ENCODE measurements around the gene GRIK5.
A peak's percentile ranks its signal among the peaks of the same experiment; 100 is the strongest.

GRIK5 gene

DNA sequence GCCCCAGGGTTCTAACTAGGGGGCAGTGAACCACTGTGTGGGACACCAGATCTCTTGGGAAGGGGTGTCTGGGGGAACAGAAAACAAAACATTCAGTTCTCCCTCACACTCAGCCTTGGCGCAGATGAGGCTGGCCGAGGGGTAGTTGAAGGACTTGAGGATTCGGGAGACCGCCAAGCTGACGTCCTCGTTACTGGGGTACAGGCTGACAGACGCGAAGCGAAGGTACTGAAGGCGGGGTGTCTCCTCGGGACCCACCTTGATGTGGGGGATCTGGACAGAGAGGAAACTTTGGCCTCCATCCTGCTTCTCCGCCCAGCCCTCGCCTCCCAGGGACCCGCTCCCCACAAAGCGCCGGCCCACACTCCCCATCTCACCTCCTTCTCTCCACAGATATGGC lies 7.6 kb downstream of the GRIK5 start:
- TF ChIP-seq SP7 (tag by site-specific recombination; IDR thresholded peaks at IDR 0.05) = no peak
- TF ChIP-seq ZIC2 (tag by site-specific recombination; IDR thresholded peaks at IDR 0.05) = no peak
- TF ChIP-seq ZNF514 (tag by site-specific recombination; IDR thresholded peaks at IDR 0.05) = no peak
- TF ChIP-seq ZNF148 (tag by site-specific recombination; IDR thresholded peaks at IDR 0.05; ENCODE audit: borderline replicate concordance) = no peak
- TF ChIP-seq ZNF670 (tag by site-specific recombination; IDR thresholded peaks at IDR 0.05; ENCODE audit: low read depth) = no peak
- no peak overlapping the region for H3K27ac ChIP-seq (ENCODE audit: extremely low read depth, low read depth, low read length)
- H3K4me3 ChIP-seq (ENCODE audit: low read depth, low read length) = no peak overlapping the region
- ChIA-PET CTCF (interaction anchor here (0.9 kb wide), 1 partner anchor 34 kb away, joined by 3 read pairs; no protein-coding TSS in a partner anchor), POLR2A (no interaction called here)
- no peaks in the 10 kb centered on the region for H3K36me3 ChIP-seq (ENCODE audit: control insufficient read depth in 2 of 2, insufficient read depth in 1 of 2, low read length in 2 of 2)
- no peaks in the 10 kb centered on the region for H3K4me1 ChIP-seq (ENCODE audit: control insufficient read depth, insufficient read depth, low read length)
- no peaks in the 10 kb centered on the region for H3K9me3 ChIP-seq (ENCODE audit: control insufficient read depth, insufficient read depth, low read depth, low read length)

- Histone ChIP-seq H3K27ac (ENCODE audit: extremely low read depth, low read depth, low read length) (no peak overlapping the region), H3K4me1 (ENCODE audit: control insufficient read depth, insufficient read depth, low read length) (no peaks in the 10 kb centered on the region), H3K9me3 (ENCODE audit: control insufficient read depth, insufficient read depth, low read depth, low read length) (no peaks in the 10 kb centered on the region), H3K36me3 (ENCODE audit: control insufficient read depth in 2 of 2, insufficient read depth in 1 of 2, low read length in 2 of 2) (no peaks in the 10 kb centered on the region), H3K4me3 (ENCODE audit: low read depth, low read length) (no peak overlapping the region)
- TF ChIP-seq SCRT2 (tag by site-specific recombination; IDR thresholded peaks at IDR 0.05) (peak; percentile 66), PRDM1 (tag by site-specific recombination; IDR thresholded peaks at IDR 0.05) (no peak)
- ChIA-PET CTCF (interaction anchor here (1.0 to 3.2 kb wide), 2 partner anchors 31 to 37 kb away, joined by 3 to 15 read pairs; no protein-coding TSS in a partner anchor), POLR2A (interaction anchor here (1.1 kb wide), 1 partner anchor 16 kb away, joined by 3 read pairs; the partner anchor contains the start of gene ZNF574)
These were observed 9.9 kb downstream of the GRIK5 start for GRCh38 chr19:42060117-42060516.

DNA sequence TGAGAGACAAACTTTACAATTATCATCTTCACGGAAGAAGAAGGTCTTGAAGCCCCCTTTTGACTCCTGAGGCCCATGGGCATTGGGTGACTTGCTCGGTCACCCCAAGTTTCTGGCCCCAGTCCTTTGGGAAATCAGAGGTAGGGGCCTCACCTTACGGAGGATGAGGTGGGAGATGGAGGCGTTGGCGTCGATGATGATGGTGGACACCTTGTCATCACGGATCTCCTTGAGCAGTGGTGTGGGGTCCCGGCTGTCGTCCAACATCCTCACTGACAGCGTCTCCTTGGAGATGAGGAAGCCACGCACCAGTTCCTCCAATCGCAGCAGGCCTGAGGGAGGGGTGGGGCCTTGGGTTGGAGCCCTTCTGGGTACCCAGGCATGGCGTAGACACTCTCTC lies 10.8 kb downstream of the GRIK5 start:
- TF ChIP-seq ZNF707 (tag by site-specific recombination; IDR thresholded peaks at IDR 0.05) (no peak), ZNF221 (tag by site-specific recombination; IDR thresholded peaks at IDR 0.05; ENCODE audit: borderline replicate concordance) (no peak), AEBP2 (tag by site-specific recombination; IDR thresholded peaks at IDR 0.05; ENCODE audit: borderline replicate concordance) (no peak), ZNF214 (tag by site-specific recombination; IDR thresholded peaks at IDR 0.05; ENCODE audit: borderline replicate concordance) (no peak), KLF1 (tag by site-specific recombination; IDR thresholded peaks at IDR 0.05) (no peak), ZNF132 (tag by site-specific recombination; IDR thresholded peaks at IDR 0.05; ENCODE audit: borderline replicate concordance) (no peak), ZNF626 (tag by site-specific recombination; IDR thresholded peaks at IDR 0.05) (no peak), ZFP41 (tag by site-specific recombination; IDR thresholded peaks at IDR 0.05; ENCODE audit: borderline replicate concordance) (no peak), FEZF1 (tag by site-specific recombination; IDR thresholded peaks at IDR 0.05) (no peak), ZNF747 (tag by site-specific recombination; IDR thresholded peaks at IDR 0.05) (no peak), ZNF114 (tag by site-specific recombination; IDR thresholded peaks at IDR 0.05) (no peak), ZBTB21 (tag by site-specific recombination; IDR thresholded peaks at IDR 0.05) (no peak), ZNF580 (tag by site-specific recombination; IDR thresholded peaks at IDR 0.05) (no peak)
- TF ChIP-seq, protein P1, sequence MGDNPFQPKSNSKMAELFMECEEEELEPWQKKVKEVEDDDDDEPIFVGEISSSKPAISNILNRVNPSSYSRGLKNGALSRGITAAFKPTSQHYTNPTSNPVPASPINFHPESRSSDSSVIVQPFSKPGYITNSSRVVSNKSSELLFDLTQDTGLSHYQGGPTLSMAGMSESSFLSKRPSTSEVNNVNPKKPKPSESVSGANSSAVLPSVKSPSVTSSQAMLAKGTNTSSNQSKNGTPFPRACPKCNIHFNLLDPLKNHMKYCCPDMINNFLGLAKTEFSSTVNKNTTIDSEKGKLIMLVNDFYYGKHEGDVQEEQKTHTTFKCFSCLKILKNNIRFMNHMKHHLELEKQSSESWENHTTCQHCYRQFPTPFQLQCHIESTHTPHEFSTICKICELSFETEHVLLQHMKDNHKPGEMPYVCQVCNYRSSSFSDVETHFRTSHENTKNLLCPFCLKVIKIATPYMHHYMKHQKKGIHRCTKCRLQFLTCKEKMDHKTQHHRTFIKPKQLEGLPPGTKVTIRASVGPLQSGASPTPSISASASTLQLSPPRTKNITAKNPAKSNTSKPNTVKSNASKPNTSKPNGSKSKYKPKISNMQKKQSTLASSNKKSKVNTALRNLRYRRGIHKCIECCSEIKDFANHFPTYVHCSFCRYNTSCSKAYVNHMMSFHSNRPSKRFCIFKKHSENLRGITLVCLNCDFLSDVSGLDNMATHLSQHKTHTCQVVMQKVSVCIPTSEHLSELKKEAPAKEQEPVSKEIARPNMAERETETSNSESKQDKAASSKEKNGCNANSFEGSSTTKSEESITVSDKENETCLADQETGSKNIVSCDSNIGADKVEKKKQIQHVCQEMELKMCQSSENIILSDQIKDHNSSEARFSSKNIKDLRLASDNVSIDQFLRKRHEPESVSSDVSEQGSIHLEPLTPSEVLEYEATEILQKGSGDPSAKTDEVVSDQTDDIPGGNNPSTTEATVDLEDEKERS (tag by site-specific recombination; IDR thresholded peaks at IDR 0.05) = no peak
- POLR2A ChIA-PET = interaction anchor here (0.6 to 1.1 kb wide), 3 partner anchors 15 to 17 kb away, joined by 3 read pairs; partner anchors contain the start of gene ZNF574
- CTCF ChIA-PET = interaction anchor here (3.2 kb wide), 1 partner anchor 30 kb away, joined by 15 read pairs; no protein-coding TSS in a partner anchor
- Histone ChIP-seq H3K4me3 (ENCODE audit: low read depth, low read length) (no peak overlapping the region), H3K9me3 (ENCODE audit: control insufficient read depth, insufficient read depth, low read depth, low read length) (no peaks in the 10 kb centered on the region), H3K27ac (ENCODE audit: extremely low read depth, low read depth, low read length) (no peak overlapping the region), H3K4me1 (ENCODE audit: control insufficient read depth, insufficient read depth, low read length) (no peaks in the 10 kb centered on the region), H3K36me3 (ENCODE audit: control insufficient read depth in 2 of 2, insufficient read depth in 1 of 2, low read length in 2 of 2) (no peaks in the 10 kb centered on the region)
